OCI-LY1 (cell line): Measurements from ENCODE around the gene RER1.

ENCODE experiments used
- H2AFZ ChIP-seq: fragments of 200-600 bp; sonication (generic), shearing (Covaris generic); 2 replicates; pipeline ENCODE4 v1.6.0; 2014; ENCODE audit warnings: antibody characterized with exemption, mild to moderate bottlenecking, low read length
- H3F3A ChIP-seq: fragments of 200-600 bp; sonication (generic), shearing (Covaris generic); 2 replicates; pipeline ENCODE4 v1.6.0; 2014; ENCODE audit warnings: mild to moderate bottlenecking, antibody characterized with exemption, low read length, moderate library complexity; ENCODE audit not compliant: insufficient read depth
- H3K27ac ChIP-seq: fragments of 200-600 bp; sonication (generic); 2 replicates; pipeline ENCODE4 v1.5.1; 2014; ENCODE audit warnings: low read length, mixed run types, mild to moderate bottlenecking, low read depth; ENCODE audit not compliant: poor library complexity, severe bottlenecking
- H3K27me3 ChIP-seq: fragments of 200-600 bp; sonication (generic); 2 replicates; pipeline ENCODE4 v1.6.0; 2014; ENCODE audit warnings: antibody characterized with exemption, mild to moderate bottlenecking, low read length, moderate library complexity; ENCODE audit not compliant: insufficient read depth
- H3K36me3 ChIP-seq: fragments of 200-600 bp; sonication (generic); 2 replicates; pipeline ENCODE4 v1.6.1; 2014; ENCODE audit warnings: mild to moderate bottlenecking, antibody characterized with exemption, low read length, moderate library complexity, mixed read lengths; ENCODE audit not compliant: insufficient read depth
- H3K4me1 ChIP-seq: fragments of 200-600 bp; sonication (generic); 2 replicates; pipeline ENCODE4 v1.5.1; 2014; ENCODE audit warnings: mild to moderate bottlenecking, low read length, moderate library complexity; ENCODE audit not compliant: insufficient read depth, severe bottlenecking
- H3K4me2 ChIP-seq: fragments of 200-600 bp; sonication (generic), shearing (Covaris generic); 2 replicates; pipeline ENCODE4 v1.6.1; 2014; ENCODE audit warnings: low read length
- H3K4me3 ChIP-seq: fragments of 200-600 bp; sonication (generic); 2 replicates; pipeline ENCODE4 v1.5.1; 2014; ENCODE audit warnings: low read length, low read depth, mild to moderate bottlenecking, mixed read lengths; ENCODE audit not compliant: poor library complexity, severe bottlenecking
- H3K79me2 ChIP-seq: fragments of 200-600 bp; shearing (Covaris generic); 2 replicates; pipeline ENCODE4 v1.6.1; 2016; ENCODE audit warnings: mixed run types, low read length, mixed read lengths; ENCODE audit not compliant: insufficient read depth
- H3K9ac ChIP-seq: fragments of 200-600 bp; sonication (generic), shearing (Covaris generic); 2 replicates; pipeline ENCODE4 v1.6.1; 2014; ENCODE audit warnings: mild to moderate bottlenecking, low read length, mixed read lengths
- H3K9me2 ChIP-seq: fragments of 200-600 bp; sonication (generic), shearing (Covaris generic); 2 replicates; pipeline ENCODE4 v1.6.1; 2014; ENCODE audit warnings: low read depth, mild to moderate bottlenecking, low read length, mixed read lengths
- H3K9me3 ChIP-seq: fragments of 200-600 bp; shearing (Covaris generic); 2 replicates; pipeline ENCODE4 v1.6.1; 2014; ENCODE audit warnings: low read length, mixed read lengths
- H4K20me1 ChIP-seq: fragments of 200-600 bp; sonication (generic), shearing (Covaris generic); 2 replicates; pipeline ENCODE4 v1.6.0; 2016; ENCODE audit warnings: mild to moderate bottlenecking, low read length; ENCODE audit not compliant: insufficient read depth
- EZH2 ChIP-seq: fragments of 200-600 bp; sonication (generic), shearing (Covaris generic); IDR thresholded peaks from 2 replicates; pipeline ENCODE4 v1.8.0; 2017; ENCODE audit warnings: borderline replicate concordance, mixed run types, mild to moderate bottlenecking, antibody characterized with exemption, low read length, moderate library complexity, mixed read lengths
- TF ChIP-seq, protein P1 (sequence below): fragments of 200-600 bp; sonication (generic), shearing (Covaris generic); IDR thresholded peaks from 2 replicates; pipeline ENCODE4 v1.5.1; 2017; ENCODE audit warnings: mild to moderate bottlenecking, antibody characterized with exemption, low read length, moderate library complexity, mixed read lengths

RER1 gene

DNA sequence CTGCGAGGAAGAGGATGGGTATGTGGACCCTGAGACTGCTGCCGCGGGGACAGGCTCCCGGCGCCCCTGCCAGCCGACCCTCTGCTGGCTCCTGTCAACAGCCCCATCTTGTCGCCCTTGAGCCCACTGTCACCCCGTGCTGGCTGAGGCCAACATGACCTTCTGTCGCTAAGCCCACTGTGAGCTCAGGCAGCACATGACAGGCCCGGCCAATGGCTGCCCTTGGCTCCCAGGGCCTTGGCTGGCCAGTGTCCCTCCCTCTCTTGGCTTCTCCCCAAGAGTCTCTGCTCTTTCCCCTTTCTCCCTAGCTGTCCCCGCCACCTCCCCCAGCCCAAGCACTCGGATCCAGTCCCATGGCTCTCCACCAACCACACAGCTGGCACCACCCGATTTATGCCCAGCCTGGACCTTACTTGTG, 17.2 kb downstream of the RER1 start:
- H3K4me3 ChIP-seq, result no peak overlapping the region
- TF ChIP-seq EZH2, result no peak
- TF ChIP-seq, protein P1, sequence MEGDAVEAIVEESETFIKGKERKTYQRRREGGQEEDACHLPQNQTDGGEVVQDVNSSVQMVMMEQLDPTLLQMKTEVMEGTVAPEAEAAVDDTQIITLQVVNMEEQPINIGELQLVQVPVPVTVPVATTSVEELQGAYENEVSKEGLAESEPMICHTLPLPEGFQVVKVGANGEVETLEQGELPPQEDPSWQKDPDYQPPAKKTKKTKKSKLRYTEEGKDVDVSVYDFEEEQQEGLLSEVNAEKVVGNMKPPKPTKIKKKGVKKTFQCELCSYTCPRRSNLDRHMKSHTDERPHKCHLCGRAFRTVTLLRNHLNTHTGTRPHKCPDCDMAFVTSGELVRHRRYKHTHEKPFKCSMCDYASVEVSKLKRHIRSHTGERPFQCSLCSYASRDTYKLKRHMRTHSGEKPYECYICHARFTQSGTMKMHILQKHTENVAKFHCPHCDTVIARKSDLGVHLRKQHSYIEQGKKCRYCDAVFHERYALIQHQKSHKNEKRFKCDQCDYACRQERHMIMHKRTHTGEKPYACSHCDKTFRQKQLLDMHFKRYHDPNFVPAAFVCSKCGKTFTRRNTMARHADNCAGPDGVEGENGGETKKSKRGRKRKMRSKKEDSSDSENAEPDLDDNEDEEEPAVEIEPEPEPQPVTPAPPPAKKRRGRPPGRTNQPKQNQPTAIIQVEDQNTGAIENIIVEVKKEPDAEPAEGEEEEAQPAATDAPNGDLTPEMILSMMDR, result no peak
- no peaks in the 10 kb centered on the region for H3K9me3 ChIP-seq
- H2AFZ ChIP-seq, result no peak overlapping the region
- no peaks in the 10 kb centered on the region for H3K27me3 ChIP-seq
- H3K4me1 ChIP-seq, result peaks cover 26% of the 10 kb centered on the region
- no peak overlapping the region for H3K9ac ChIP-seq
- no peaks in the 10 kb centered on the region for H3K79me2 ChIP-seq
- H4K20me1 ChIP-seq, result no peaks in the 10 kb centered on the region
- no peak overlapping the region for H3K4me2 ChIP-seq
- peaks cover 28% of the 10 kb centered on the region for H3K36me3 ChIP-seq
- no peaks in the 10 kb centered on the region for H3K9me2 ChIP-seq
- H3K27ac ChIP-seq, result no peak overlapping the region
- H3F3A ChIP-seq, result no peaks in the 10 kb centered on the region

DNA sequence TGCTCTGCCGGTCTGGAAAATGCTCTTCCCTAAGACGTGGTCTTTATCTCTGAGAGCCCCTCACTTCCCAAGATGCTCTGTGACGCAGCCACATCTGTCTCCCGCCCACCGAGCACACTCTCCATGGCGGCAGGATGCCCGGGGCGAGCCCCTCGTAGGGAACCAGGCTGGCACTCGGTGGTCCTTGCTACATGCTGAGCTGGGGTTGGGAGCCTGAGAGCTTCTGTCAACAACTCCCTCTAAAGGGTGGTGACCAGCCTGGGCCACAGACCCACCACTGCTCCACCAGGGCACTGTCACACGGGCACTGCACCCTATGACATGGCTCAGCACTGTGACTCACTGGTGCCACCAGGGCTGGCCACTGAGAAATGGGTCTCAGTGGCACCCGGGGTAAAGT, 18.1 kb downstream of the RER1 start:
- Histone ChIP-seq H3K4me1 (peaks cover 31% of the 10 kb centered on the region), H2AFZ (no peak overlapping the region), H3K4me2 (no peak overlapping the region), H3K4me3 (no peak overlapping the region), H3K27ac (no peak overlapping the region), H3K36me3 (peaks cover 19% of the 10 kb centered on the region), H3K9ac (no peak overlapping the region), H3K79me2 (no peaks in the 10 kb centered on the region), H4K20me1 (no peaks in the 10 kb centered on the region), H3K9me2 (no peaks in the 10 kb centered on the region), H3K9me3 (no peaks in the 10 kb centered on the region), H3F3A (no peaks in the 10 kb centered on the region), H3K27me3 (no peaks in the 10 kb centered on the region)
- TF ChIP-seq, protein P1, result no peak
- TF ChIP-seq EZH2, result no peak

DNA sequence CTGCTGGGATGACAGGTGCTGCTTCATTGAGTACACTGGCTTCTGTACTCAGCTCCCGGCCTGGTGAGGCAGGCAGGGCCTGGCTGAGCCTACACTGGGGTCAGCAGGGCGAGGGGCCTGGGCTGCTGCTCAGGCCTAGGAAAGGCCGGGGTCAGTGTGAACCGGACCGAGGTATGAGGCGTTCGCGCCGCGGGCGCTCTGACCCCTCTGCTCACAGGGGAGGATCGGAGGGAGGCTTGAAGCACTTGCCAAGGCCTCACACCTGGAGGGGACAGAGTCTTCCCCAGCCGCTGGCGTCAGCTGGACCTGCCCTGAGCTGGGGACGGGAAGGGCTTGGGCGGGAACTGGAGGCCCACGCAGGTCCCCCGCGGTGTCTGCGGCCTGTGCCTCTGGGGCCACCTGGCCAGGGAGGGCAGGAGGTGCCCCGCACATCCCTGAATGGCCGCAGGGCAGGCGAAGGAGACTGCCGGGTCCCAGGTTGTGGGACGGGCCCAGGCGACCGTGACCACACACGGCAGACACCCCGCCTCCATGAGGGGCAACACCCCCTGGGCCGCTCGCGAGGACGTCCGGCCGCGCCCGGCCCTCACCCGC, 20.3 kb downstream of the RER1 start:
- TF ChIP-seq, protein P1, result no peak
- TF ChIP-seq EZH2, result no peak
- Histone ChIP-seq H3K4me1 (peaks cover 37% of the 10 kb centered on the region), H3K27me3 (no peaks in the 10 kb centered on the region), H3K36me3 (peaks cover 12% of the 10 kb centered on the region; the same call in 1 of the 2 replicates), H3K9me3 (no peaks in the 10 kb centered on the region), H4K20me1 (no peaks in the 10 kb centered on the region), H3K79me2 (no peaks in the 10 kb centered on the region), H3F3A (no peaks in the 10 kb centered on the region), H2AFZ (no peak overlapping the region), H3K27ac (no peak overlapping the region), H3K9me2 (no peaks in the 10 kb centered on the region), H3K4me3 (peak overlapping the region; percentile 92), H3K9ac (peak overlapping the region; percentile 79), H3K4me2 (peak overlapping the region; percentile 77)
